Measurements from ENCODE around the gene WBP2. TPM values are rescaled to one million over a fixed set of nuclear protein-coding genes. Genes with fewer than 3 reads are reported as not detected.

Gene WBP2
- total and polyA plus RNA-seq, 2 donors = 17.3 to 96.9 TPM

GRCh38 chr17:75849279-75849646, 5.9 kb downstream of the WBP2 start:
- Histone ChIP-seq H3K4me1 (ENCODE audit: control insufficient read depth in 2 of 2, insufficient read depth in 2 of 2, low read length in 2 of 2) (peaks cover 9 to 38% of the 10 kb centered on the region in 2 donors), H3K9me3 (ENCODE audit: control insufficient read depth in 2 of 2, insufficient read depth in 1 of 2, low read length in 1 of 2) (peaks cover 0 to 6% of the 10 kb centered on the region in 2 donors), H3K27me3 (ENCODE audit: control insufficient read depth in 2 of 2, insufficient read depth in 1 of 2, low read length in 1 of 2) (no peaks in the 10 kb centered on the region), H3K27ac (ENCODE audit: low read depth in 1 of 2, low read length in 1 of 2) (no peak overlapping the region), H3K4me3 (ENCODE audit: low read length in 2 of 2) (no peak overlapping the region), H3K36me3 (ENCODE audit: control insufficient read depth in 2 of 2, insufficient read depth in 2 of 2, low read length in 1 of 2) (peaks cover 55 to 61% of the 10 kb centered on the region in 2 donors)
- no peak for DNase-seq (ENCODE audit: low read depth in 6 of 9, low spot score in 9 of 9)
- 95% methylated on average over 11 of the region's 11 CpGs for WGBS

GRCh38 chr17:75848523-75849278, 6.4 kb downstream of the WBP2 start:
- H3K4me1 ChIP-seq (ENCODE audit: control insufficient read depth in 2 of 2, insufficient read depth in 2 of 2, low read length in 2 of 2) = peaks cover 6 to 40% of the 10 kb centered on the region in 2 donors
- H3K36me3 ChIP-seq (ENCODE audit: control insufficient read depth in 2 of 2, insufficient read depth in 2 of 2, low read length in 1 of 2) = peaks cover 55 to 61% of the 10 kb centered on the region in 2 donors
- 65% methylated on average over 16 of the region's 16 CpGs for WGBS
- DNase-seq (ENCODE audit: low read depth in 6 of 9, low spot score in 9 of 9) = peak in 4 of 9 donors; percentile 50 to 82 (median 69)
- H3K27ac ChIP-seq (ENCODE audit: low read depth in 1 of 2, low read length in 1 of 2) = peak overlapping the region in 1 of 2 donors; percentile 68
- H3K4me3 ChIP-seq (ENCODE audit: low read length in 2 of 2) = no peak overlapping the region
- H3K27me3 ChIP-seq (ENCODE audit: control insufficient read depth in 2 of 2, insufficient read depth in 1 of 2, low read length in 1 of 2) = no peaks in the 10 kb centered on the region
- H3K9me3 ChIP-seq (ENCODE audit: control insufficient read depth in 2 of 2, insufficient read depth in 1 of 2, low read length in 1 of 2) = peaks cover 0 to 6% of the 10 kb centered on the region in 2 donors

- no peak overlapping the region for H3K4me3 ChIP-seq (ENCODE audit: low read length in 2 of 2)
- 96% methylated on average over 25 of the region's 25 CpGs for WGBS
- peak overlapping the region in 1 of 2 donors; percentile 37 for H3K27ac ChIP-seq (ENCODE audit: low read depth in 1 of 2, low read length in 1 of 2)
- peaks cover 0 to 6% of the 10 kb centered on the region in 2 donors for H3K9me3 ChIP-seq (ENCODE audit: control insufficient read depth in 2 of 2, insufficient read depth in 1 of 2, low read length in 1 of 2)
- DNase-seq (ENCODE audit: low read depth in 6 of 9, low spot score in 9 of 9) = no peak
- peaks cover 5 to 46% of the 10 kb centered on the region in 2 donors for H3K4me1 ChIP-seq (ENCODE audit: control insufficient read depth in 2 of 2, insufficient read depth in 2 of 2, low read length in 2 of 2)
- no peaks in the 10 kb centered on the region for H3K27me3 ChIP-seq (ENCODE audit: control insufficient read depth in 2 of 2, insufficient read depth in 1 of 2, low read length in 1 of 2)
- peaks cover 55 to 59% of the 10 kb centered on the region in 2 donors for H3K36me3 ChIP-seq (ENCODE audit: control insufficient read depth in 2 of 2, insufficient read depth in 2 of 2, low read length in 1 of 2)
These were observed 7.3 kb downstream of the WBP2 start for GRCh38 chr17:75847614-75848522.

GRCh38 chr17:75846692-75847613, 8.2 kb downstream of the WBP2 start:
- Histone ChIP-seq H3K27ac (ENCODE audit: low read depth in 1 of 2, low read length in 1 of 2) (no peak overlapping the region), H3K9me3 (ENCODE audit: control insufficient read depth in 2 of 2, insufficient read depth in 1 of 2, low read length in 1 of 2) (peaks cover 0 to 6% of the 10 kb centered on the region in 2 donors), H3K4me1 (ENCODE audit: control insufficient read depth in 2 of 2, insufficient read depth in 2 of 2, low read length in 2 of 2) (peaks cover 9 to 55% of the 10 kb centered on the region in 2 donors), H3K36me3 (ENCODE audit: control insufficient read depth in 2 of 2, insufficient read depth in 2 of 2, low read length in 1 of 2) (peaks cover 55 to 62% of the 10 kb centered on the region in 2 donors), H3K27me3 (ENCODE audit: control insufficient read depth in 2 of 2, insufficient read depth in 1 of 2, low read length in 1 of 2) (no peaks in the 10 kb centered on the region), H3K4me3 (ENCODE audit: low read length in 2 of 2) (no peak overlapping the region)
- DNase-seq (ENCODE audit: low read depth in 6 of 9, low spot score in 9 of 9) = no peak
- 98% methylated on average over 34 of the region's 34 CpGs for WGBS

- H3K4me1 ChIP-seq (ENCODE audit: control insufficient read depth in 2 of 2, insufficient read depth in 2 of 2, low read length in 2 of 2) = peaks cover 9 to 55% of the 10 kb centered on the region in 2 donors
- H3K9me3 ChIP-seq (ENCODE audit: control insufficient read depth in 2 of 2, insufficient read depth in 1 of 2, low read length in 1 of 2) = peaks cover 0 to 6% of the 10 kb centered on the region in 2 donors
- WGBS = 94% methylated on average over 22 of the region's 22 CpGs
These were observed 9.0 kb downstream of the WBP2 start for GRCh38 chr17:75845933-75846691.

GRCh38 chr17:75845058-75845711, 9.9 kb downstream of the WBP2 start:
- Histone ChIP-seq H3K27me3 (ENCODE audit: control insufficient read depth in 2 of 2, insufficient read depth in 1 of 2, low read length in 1 of 2) (no peaks in the 10 kb centered on the region), H3K36me3 (ENCODE audit: control insufficient read depth in 2 of 2, insufficient read depth in 2 of 2, low read length in 1 of 2) (peaks cover 50 to 57% of the 10 kb centered on the region in 2 donors), H3K9me3 (ENCODE audit: control insufficient read depth in 2 of 2, insufficient read depth in 1 of 2, low read length in 1 of 2) (peaks cover 0 to 6% of the 10 kb centered on the region in 2 donors), H3K27ac (ENCODE audit: low read depth in 1 of 2, low read length in 1 of 2) (peak overlapping the region; percentile 48 to 59), H3K4me3 (ENCODE audit: low read length in 2 of 2) (no peak overlapping the region), H3K4me1 (ENCODE audit: control insufficient read depth in 2 of 2, insufficient read depth in 2 of 2, low read length in 2 of 2) (peaks cover 9 to 55% of the 10 kb centered on the region in 2 donors)
- peak in 2 of 9 donors; percentile 55 to 68 for DNase-seq (ENCODE audit: low read depth in 6 of 9, low spot score in 9 of 9)
- WGBS = 62% methylated on average over 21 of the region's 21 CpGs

More at GRCh38 chr17:75845933-75846691, 9.0 kb downstream of the WBP2 start:
- DNase-seq (ENCODE audit: low read depth in 6 of 9, low spot score in 9 of 9) = no peak
- H3K27ac ChIP-seq (ENCODE audit: low read depth in 1 of 2, low read length in 1 of 2) = peak overlapping the region in 1 of 2 donors; percentile 25
- H3K36me3 ChIP-seq (ENCODE audit: control insufficient read depth in 2 of 2, insufficient read depth in 2 of 2, low read length in 1 of 2) = peaks cover 50 to 57% of the 10 kb centered on the region in 2 donors
- H3K27me3 ChIP-seq (ENCODE audit: control insufficient read depth in 2 of 2, insufficient read depth in 1 of 2, low read length in 1 of 2) = no peaks in the 10 kb centered on the region
- H3K4me3 ChIP-seq (ENCODE audit: low read length in 2 of 2) = no peak overlapping the region

- Histone ChIP-seq H3K27me3 (ENCODE audit: control insufficient read depth in 2 of 2, insufficient read depth in 1 of 2, low read length in 1 of 2) (no peaks in the 10 kb centered on the region), H3K27ac (ENCODE audit: low read depth in 1 of 2, low read length in 1 of 2) (peak overlapping the region; percentile 84 to 93), H3K9me3 (ENCODE audit: control insufficient read depth in 2 of 2, insufficient read depth in 1 of 2, low read length in 1 of 2) (peaks cover 0 to 6% of the 10 kb centered on the region in 2 donors), H3K4me3 (ENCODE audit: low read length in 2 of 2) (peak overlapping the region; percentile 68 to 91), H3K36me3 (ENCODE audit: control insufficient read depth in 2 of 2, insufficient read depth in 2 of 2, low read length in 1 of 2) (peaks cover 51 to 58% of the 10 kb centered on the region in 2 donors), H3K4me1 (ENCODE audit: control insufficient read depth in 2 of 2, insufficient read depth in 2 of 2, low read length in 2 of 2) (peaks cover 9 to 53% of the 10 kb centered on the region in 2 donors)
- DNase-seq (ENCODE audit: low read depth in 6 of 9, low spot score in 9 of 9) = no peak
- 27% methylated on average over 14 of the region's 14 CpGs for WGBS
These were observed 10.5 kb downstream of the WBP2 start for GRCh38 chr17:75844530-75845057.
